HEK293 (cell line): ENCODE data around the gene ALG6.

ENCODE experiments used
- GLIS2 ChIP-seq: fragments of 450-650 bp; formaldehyde crosslinking; IDR thresholded peaks from 2 replicates; pipeline ENCODE4 v1.5.1; 2016; ENCODE audit warnings: missing biosample characterization, missing genetic modification characterization
- KLF10 ChIP-seq: fragments of 450-650 bp; IDR thresholded peaks from 2 replicates; pipeline ENCODE4 v1.5.1; 2018; ENCODE audit warnings: missing biosample characterization, mild to moderate bottlenecking, missing genetic modification characterization
- MYNN ChIP-seq: fragments of 450-650 bp; formaldehyde crosslinking; IDR thresholded peaks from 2 replicates; pipeline ENCODE4 v1.5.1; 2016; ENCODE audit warnings: missing biosample characterization, missing genetic modification characterization, borderline replicate concordance
- OVOL3 ChIP-seq: fragments of 450-650 bp; formaldehyde crosslinking; IDR thresholded peaks from 2 replicates; pipeline ENCODE4 v1.5.1; 2016; ENCODE audit warnings: missing biosample characterization, missing genetic modification characterization
- PRDM4 ChIP-seq: fragments of 450-650 bp; formaldehyde crosslinking; IDR thresholded peaks from 2 replicates; pipeline ENCODE4 v1.5.1; 2017; ENCODE audit warnings: missing biosample characterization, missing genetic modification characterization
- TCF7L2 ChIP-seq: IDR thresholded peaks from 2 replicates; pipeline ENCODE4 v1.6.1; 2011; ENCODE audit warnings: low read depth, mild to moderate bottlenecking, inconsistent platforms, low read length, moderate library complexity, borderline replicate concordance
- ZBTB6 ChIP-seq: fragments of 450-650 bp; formaldehyde crosslinking; IDR thresholded peaks from 2 replicates; pipeline ENCODE4 v1.5.1; 2017; ENCODE audit warnings: missing biosample characterization, missing genetic modification characterization
- ZBTB7A ChIP-seq: fragments of 450-650 bp; formaldehyde crosslinking; IDR thresholded peaks from 2 replicates; pipeline ENCODE4 v1.5.1; 2016; ENCODE audit warnings: low read depth, missing biosample characterization, missing genetic modification characterization
- ZFP3 ChIP-seq: fragments of 450-650 bp; formaldehyde crosslinking; IDR thresholded peaks from 2 replicates; pipeline ENCODE4 v1.5.1; 2016; ENCODE audit warnings: low read depth, missing biosample characterization, missing genetic modification characterization
- ZFP69B ChIP-seq: fragments of 450-650 bp; formaldehyde crosslinking; IDR thresholded peaks from 2 replicates; pipeline ENCODE4 v1.5.1; 2016; ENCODE audit warnings: missing biosample characterization, missing genetic modification characterization
- ZNF114 ChIP-seq: fragments of 450-650 bp; formaldehyde crosslinking; IDR thresholded peaks from 2 replicates; pipeline ENCODE4 v1.5.0; 2017; ENCODE audit warnings: missing biosample characterization, missing genetic modification characterization
- ZNF146 ChIP-seq: fragments of 450-650 bp; formaldehyde crosslinking; IDR thresholded peaks from 2 replicates; pipeline ENCODE4 v1.5.1; 2016; ENCODE audit warnings: missing biosample characterization, missing genetic modification characterization
- ZNF148 ChIP-seq: fragments of 450-650 bp; formaldehyde crosslinking; IDR thresholded peaks from 2 replicates; pipeline ENCODE4 v1.5.0; 2017; ENCODE audit warnings: missing biosample characterization, missing genetic modification characterization, borderline replicate concordance
- ZNF169 ChIP-seq: fragments of 450-650 bp; formaldehyde crosslinking; IDR thresholded peaks from 2 replicates; pipeline ENCODE4 v1.5.1; 2016; ENCODE audit warnings: missing biosample characterization, missing genetic modification characterization
- ZNF174 ChIP-seq: fragments of 450-650 bp; formaldehyde crosslinking; IDR thresholded peaks from 2 replicates; pipeline ENCODE4 v1.5.0; 2017; ENCODE audit warnings: missing biosample characterization, mild to moderate bottlenecking, missing genetic modification characterization
- ZNF280D ChIP-seq: fragments of 450-650 bp; formaldehyde crosslinking; IDR thresholded peaks from 2 replicates; pipeline ENCODE4 v1.5.1; 2016; ENCODE audit warnings: missing biosample characterization, missing genetic modification characterization
- ZNF302 ChIP-seq: fragments of 450-650 bp; formaldehyde crosslinking; IDR thresholded peaks from 2 replicates; pipeline ENCODE4 v1.5.1; 2016; ENCODE audit warnings: missing biosample characterization, missing genetic modification characterization, low read depth
- ZNF311 ChIP-seq: fragments of 450-650 bp; formaldehyde crosslinking; IDR thresholded peaks from 2 replicates; pipeline ENCODE4 v1.5.1; 2017; ENCODE audit warnings: missing biosample characterization, missing genetic modification characterization, borderline replicate concordance
- ZNF335 ChIP-seq: fragments of 450-650 bp; formaldehyde crosslinking; conservative IDR thresholded peaks from 2 replicates; pipeline ENCODE4 v1.5.1; 2016; ENCODE audit warnings: missing biosample characterization, missing genetic modification characterization
- ZNF341 ChIP-seq: fragments of 450-650 bp; formaldehyde crosslinking; IDR thresholded peaks from 2 replicates; pipeline ENCODE4; 2016; ENCODE audit warnings: low read depth, missing biosample characterization, missing genetic modification characterization
- ZNF473 ChIP-seq: fragments of 450-650 bp; formaldehyde crosslinking; IDR thresholded peaks from 2 replicates; pipeline ENCODE4 v1.5.1; 2017; ENCODE audit warnings: missing biosample characterization, missing genetic modification characterization
- ZNF530 ChIP-seq: fragments of 450-650 bp; formaldehyde crosslinking; IDR thresholded peaks from 2 replicates; pipeline ENCODE4 v1.5.1; 2016; ENCODE audit warnings: low read depth, missing biosample characterization, missing genetic modification characterization
- ZNF549 ChIP-seq: fragments of 450-650 bp; IDR thresholded peaks from 2 replicates; pipeline ENCODE4 v1.5.1; 2018; ENCODE audit warnings: missing biosample characterization, missing genetic modification characterization, mild to moderate bottlenecking, inconsistent platforms, moderate library complexity
- ZNF621 ChIP-seq: fragments of 450-650 bp; formaldehyde crosslinking; IDR thresholded peaks from 2 replicates; pipeline ENCODE4 v1.5.1; 2017; ENCODE audit warnings: missing biosample characterization, missing genetic modification characterization
- ZNF629 ChIP-seq: fragments of 450-650 bp; formaldehyde crosslinking; IDR thresholded peaks from 2 replicates; pipeline ENCODE4 v1.5.1; 2017; ENCODE audit warnings: missing biosample characterization, missing genetic modification characterization
- ZNF645 ChIP-seq: fragments of 450-650 bp; formaldehyde crosslinking; IDR thresholded peaks from 2 replicates; pipeline ENCODE4; 2016; ENCODE audit warnings: missing biosample characterization, missing genetic modification characterization
- ZNF747 ChIP-seq: fragments of 450-650 bp; formaldehyde crosslinking; IDR thresholded peaks from 2 replicates; pipeline ENCODE4 v1.5.1; 2016; ENCODE audit warnings: missing biosample characterization, missing genetic modification characterization
- ZNF837 ChIP-seq: fragments of 450-650 bp; formaldehyde crosslinking; IDR thresholded peaks from 2 replicates; pipeline ENCODE4 v1.5.1; 2016; ENCODE audit warnings: missing biosample characterization, missing genetic modification characterization
- ZSCAN18 ChIP-seq: fragments of 450-650 bp; formaldehyde crosslinking; IDR thresholded peaks from 2 replicates; pipeline ENCODE4 v1.5.1; 2016; ENCODE audit warnings: missing biosample characterization, missing genetic modification characterization

The ALG6 gene

GRCh38 chr1:63322114-63322943, 45.1 kb upstream of the ALG6 start, which contains the start of gene FOXD3 (continued):
- TF ChIP-seq PRDM4 (no peak), TCF7L2 (no peak), ZBTB7A (tag by site-specific recombination) (no peak), ZNF280D (tag by site-specific recombination) (no peak), ZNF473 (tag by site-specific recombination) (no peak), ZNF549 (tag by site-specific recombination) (no peak), ZNF341 (peak; percentile 46), ZFP69B (tag by site-specific recombination) (0 out of 2 replicates have a peak, but pooled peaks have one; percentile 60), ZNF174 (tag by site-specific recombination) (no peak), OVOL3 (tag by site-specific recombination) (no peak), ZNF747 (no peak), ZNF530 (tag by site-specific recombination) (no peak), ZNF335 (peak; percentile 53), ZNF837 (tag by site-specific recombination) (no peak), KLF10 (tag by site-specific recombination) (peak; percentile 58), MYNN (tag by site-specific recombination) (no peak), ZNF302 (no peak), ZNF311 (tag by site-specific recombination) (no peak), ZBTB6 (no peak), ZNF621 (tag by site-specific recombination) (no peak), ZNF169 (tag by site-specific recombination) (no peak), ZNF645 (tag by site-specific recombination) (no peak), ZSCAN18 (tag by site-specific recombination) (no peak), ZNF146 (no peak), GLIS2 (tag by site-specific recombination) (peak; percentile 82; the same call in 1 of the 2 replicates), ZNF629 (tag by site-specific recombination) (peak; percentile 97), ZNF114 (tag by site-specific recombination) (no peak), ZNF148 (no peak), ZFP3 (no peak)
